Caki2 (cell line): ENCODE measurements around the gene USP30. TPM values are rescaled to one million over a fixed set of nuclear protein-coding genes. Genes with fewer than 3 reads are reported as not detected.
A peak's percentile ranks its signal among the peaks of the same experiment; 100 is the strongest.
"Not testable (repeated sequence)": the region's sequence is repeated elsewhere in the genome, so short reads cannot be mapped to it uniquely, and the experiment has no call there.

Source experiments
- DNase-seq: peaks from one replicate; pipeline ENCODE4 v3.0.0-alpha.2; 2015; ENCODE audit warnings: low read depth
- in situ Hi-C: cut with HindIII; loops from 2 replicates; pipeline ENCODE4 v1.10.0; 2016; ENCODE audit warnings: low sequenced_read_pairs, low pct_unique_long_range_greater_than_20kb, mixed read lengths
- total RNA-seq: library from RNA; depleted of rRNA; stranded (reverse); fragments of >200 nt; shearing (Covaris generic); gene quantifications from 2 replicates; pipeline ENCODE4 v1.2.3, GENCODE V29; 2014; ENCODE audit warnings: low replicate concordance; rRNA removed

The USP30 gene, protein sequence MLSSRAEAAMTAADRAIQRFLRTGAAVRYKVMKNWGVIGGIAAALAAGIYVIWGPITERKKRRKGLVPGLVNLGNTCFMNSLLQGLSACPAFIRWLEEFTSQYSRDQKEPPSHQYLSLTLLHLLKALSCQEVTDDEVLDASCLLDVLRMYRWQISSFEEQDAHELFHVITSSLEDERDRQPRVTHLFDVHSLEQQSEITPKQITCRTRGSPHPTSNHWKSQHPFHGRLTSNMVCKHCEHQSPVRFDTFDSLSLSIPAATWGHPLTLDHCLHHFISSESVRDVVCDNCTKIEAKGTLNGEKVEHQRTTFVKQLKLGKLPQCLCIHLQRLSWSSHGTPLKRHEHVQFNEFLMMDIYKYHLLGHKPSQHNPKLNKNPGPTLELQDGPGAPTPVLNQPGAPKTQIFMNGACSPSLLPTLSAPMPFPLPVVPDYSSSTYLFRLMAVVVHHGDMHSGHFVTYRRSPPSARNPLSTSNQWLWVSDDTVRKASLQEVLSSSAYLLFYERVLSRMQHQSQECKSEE
- 4.6 and 12.2 TPM in 2 replicates for total RNA-seq

DNA sequence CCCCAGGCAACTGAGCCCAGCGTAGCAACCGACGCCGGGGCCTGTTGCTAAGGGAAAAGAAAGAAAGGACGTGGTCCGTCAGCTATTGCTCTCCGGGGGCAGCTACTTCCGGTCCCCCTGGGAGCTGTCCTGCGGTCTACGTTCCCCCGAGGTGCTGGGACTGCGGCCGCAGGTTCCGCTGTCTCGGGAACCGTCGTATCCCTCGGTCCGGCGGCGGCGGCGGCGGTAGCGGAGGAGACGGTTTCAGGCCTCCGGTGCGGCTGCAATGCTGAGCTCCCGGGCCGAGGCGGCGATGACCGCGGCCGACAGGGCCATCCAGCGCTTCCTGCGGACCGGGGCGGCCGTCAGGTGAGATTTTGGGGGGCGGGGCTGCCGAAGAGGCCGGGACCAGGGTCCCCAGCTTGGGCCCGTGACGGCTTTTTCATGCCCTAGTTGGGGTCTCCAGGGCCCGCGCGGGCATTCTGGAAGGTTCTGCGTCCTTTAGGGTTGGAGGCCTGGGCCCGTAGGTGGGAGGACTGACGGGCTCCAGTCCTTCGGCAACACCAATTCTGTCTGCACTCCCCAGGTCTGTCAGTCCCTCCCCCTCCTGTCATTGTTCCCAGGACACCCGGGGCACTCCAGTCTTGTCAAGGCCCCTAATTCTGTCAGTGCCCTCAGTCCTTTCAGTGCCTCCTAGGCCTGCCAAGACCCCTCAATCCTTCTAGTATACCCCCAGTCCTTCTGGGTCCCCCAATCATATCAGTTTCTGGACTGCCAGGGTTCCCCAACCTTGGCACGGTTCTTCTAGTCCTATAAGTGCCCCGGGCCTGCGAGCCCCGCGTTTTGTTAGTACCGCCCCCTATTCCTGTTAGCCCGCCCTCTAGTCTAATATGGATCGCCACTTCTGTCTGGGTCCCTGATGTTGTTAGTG, at the start of gene USP30:
Gene USP30 (plus strand): TSS at position 163 of the 910 bp plus-strand sequence. CDS start 103 bp downstream, at position 266.
- DNase-seq, result peak; percentile 64
- in situ Hi-C loops, result no loop called here

DNA sequence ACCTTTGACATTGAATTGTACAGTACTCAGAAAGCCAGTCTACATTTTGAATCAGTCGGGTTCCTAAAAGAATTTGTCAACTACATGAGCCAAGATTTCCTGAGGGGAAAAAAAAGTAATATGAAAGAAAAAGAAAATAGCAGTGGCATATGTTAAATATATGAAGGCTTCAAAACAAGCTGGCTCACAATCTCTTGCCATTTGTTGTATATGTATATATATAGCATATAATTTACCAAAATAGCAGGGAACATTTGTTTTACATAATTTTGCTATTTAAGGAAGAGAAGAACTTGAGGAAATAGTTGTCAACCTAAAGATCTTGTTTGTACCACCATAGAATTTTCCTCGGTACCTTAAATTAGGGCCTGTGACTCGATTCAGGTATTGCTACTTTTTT, 48.4 kb upstream of the USP30 start:
- no peak for DNase-seq
- in situ Hi-C loops, result no loop called here

DNA sequence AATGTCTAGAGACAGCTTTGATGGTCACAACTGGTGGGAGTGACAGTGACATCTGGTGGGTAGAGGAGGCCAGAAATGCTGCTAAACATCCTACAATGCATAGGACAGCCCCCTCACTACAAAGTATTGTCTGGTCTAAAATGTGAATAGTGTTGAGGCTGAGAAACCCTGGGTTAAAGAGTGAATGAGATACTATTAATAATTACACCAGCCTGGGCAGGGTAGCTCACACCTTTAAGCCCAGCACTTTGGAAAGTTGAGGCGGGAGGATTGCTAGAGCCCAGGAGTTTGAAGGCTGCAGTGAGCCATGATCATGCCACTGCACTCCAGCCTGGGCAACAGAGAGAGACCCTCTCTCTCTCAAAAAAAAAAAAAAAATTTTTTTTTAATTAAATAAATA, 42.6 kb upstream of the USP30 start:
- no peak for DNase-seq
- in situ Hi-C loops, result no loop called here

DNA sequence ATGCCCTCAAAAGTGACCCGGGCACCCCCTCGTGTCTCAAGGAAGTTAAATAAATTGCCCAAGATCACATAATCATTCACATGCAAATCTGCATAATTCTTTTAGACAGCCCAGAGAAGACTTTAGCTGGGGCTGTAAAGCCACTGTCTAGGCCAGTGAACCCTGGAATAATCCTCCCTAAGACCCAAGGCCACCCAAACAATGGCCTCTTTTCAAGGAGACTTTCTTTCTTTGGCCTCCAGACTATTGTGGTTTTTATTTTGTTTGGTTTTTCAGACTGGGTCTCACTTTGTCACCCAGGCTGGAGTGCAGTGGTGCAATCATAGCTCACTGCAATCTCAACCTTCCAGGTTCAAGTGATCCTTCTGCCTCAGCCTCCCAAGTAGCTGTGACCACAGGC, 42.1 kb upstream of the USP30 start:
- in situ Hi-C loops, result no loop called here
- DNase-seq, result no peak

DNA sequence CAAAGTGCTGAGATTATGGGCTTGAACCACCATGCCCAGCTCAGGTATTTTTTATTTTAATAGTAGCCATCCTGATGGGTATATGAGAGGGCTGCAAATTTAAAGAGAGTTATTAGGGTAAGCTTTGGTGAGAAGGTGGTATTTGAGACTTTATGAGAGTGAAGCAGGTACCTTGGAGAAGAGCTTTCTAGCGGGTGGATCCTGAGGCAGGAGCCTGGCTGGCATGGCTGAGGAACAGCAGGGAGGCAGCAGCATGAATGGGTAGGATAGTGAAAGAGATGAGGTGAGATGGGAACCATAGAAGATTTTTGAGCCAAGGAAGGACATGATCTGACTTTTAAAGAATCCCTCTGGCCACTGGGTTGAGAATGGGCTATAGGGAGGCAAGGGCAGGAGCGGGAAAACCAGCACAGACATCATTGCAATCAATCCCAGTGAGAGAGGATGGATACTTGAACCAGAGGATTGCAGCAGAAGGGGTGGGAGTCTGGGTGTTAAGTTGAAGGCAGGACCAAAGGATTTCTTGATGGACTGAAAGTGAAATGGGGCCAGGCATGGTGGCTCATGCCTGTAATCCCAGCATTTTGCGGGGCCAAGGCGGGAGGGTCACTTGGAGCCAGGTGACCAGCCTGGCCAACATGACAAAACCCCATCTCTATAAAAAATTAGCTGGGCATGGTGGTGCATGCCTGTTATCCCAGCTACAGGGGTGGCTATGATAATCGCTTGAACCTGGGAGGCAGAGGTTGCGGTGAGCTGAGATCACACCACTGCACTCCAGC, 37.2 kb upstream of the USP30 start:
- DNase-seq, result no peak
- in situ Hi-C loops, result no loop called here

DNA sequence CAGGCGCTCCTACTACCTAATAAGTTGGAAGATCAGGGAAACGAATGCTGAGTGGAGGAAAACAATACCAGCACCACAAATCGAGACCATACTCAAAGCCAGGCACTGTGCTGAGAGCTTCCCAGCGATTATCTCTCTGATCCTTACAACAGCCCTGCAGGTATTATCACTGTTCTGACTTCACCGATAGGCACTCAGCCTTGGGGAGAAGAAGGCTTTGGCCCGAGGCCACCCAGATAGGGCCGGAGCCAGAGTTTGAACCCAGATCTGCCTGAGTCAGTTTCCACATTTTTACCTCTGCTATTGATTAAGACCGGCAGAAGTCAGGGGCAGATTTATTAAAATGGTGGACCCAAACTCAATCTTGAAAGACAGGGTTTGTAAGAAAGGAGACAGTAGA, 36.4 kb upstream of the USP30 start:
- in situ Hi-C loops, result no loop called here
- no peak for DNase-seq

DNA sequence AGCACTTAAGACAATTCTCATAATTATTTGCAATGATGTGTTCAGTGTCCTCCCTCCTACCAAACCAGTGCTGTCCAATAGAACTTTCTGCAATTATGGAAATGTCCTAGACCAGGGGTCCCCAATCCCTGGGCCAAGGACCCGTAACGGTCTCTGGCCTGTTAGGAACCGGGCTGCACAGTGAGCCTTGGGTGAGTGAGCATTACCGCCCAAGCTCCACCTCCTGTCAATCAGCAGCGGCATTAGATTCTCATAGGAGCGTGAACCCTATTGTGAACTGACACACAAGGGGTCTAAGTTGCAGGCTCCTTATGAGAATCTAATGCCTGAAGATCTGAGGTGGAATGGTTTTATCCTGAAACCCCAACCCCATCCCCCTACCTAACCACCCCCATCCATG, 35.4 kb upstream of the USP30 start:
- DNase-seq, result no peak
- in situ Hi-C loops, result no loop called here

DNA sequence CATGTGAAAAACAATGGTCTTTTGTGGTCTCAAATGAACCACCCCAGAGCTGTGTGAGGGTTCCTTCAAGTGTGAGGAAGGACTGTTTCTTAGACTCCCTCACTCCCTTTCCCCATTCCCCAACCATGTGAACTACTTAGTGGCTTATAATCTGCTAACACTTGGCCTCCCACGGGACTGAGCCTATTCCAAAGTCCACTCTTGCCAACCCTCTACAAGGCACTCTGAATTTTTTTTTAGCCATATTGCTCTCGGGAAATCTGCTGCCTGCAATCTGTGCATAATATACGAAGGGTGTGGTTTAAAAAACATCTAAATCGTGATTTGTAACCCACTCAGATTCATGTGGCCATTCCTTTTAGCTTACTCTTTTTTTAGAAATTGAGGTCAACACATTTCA, 34.1 kb upstream of the USP30 start:
- no peak for DNase-seq

DNA sequence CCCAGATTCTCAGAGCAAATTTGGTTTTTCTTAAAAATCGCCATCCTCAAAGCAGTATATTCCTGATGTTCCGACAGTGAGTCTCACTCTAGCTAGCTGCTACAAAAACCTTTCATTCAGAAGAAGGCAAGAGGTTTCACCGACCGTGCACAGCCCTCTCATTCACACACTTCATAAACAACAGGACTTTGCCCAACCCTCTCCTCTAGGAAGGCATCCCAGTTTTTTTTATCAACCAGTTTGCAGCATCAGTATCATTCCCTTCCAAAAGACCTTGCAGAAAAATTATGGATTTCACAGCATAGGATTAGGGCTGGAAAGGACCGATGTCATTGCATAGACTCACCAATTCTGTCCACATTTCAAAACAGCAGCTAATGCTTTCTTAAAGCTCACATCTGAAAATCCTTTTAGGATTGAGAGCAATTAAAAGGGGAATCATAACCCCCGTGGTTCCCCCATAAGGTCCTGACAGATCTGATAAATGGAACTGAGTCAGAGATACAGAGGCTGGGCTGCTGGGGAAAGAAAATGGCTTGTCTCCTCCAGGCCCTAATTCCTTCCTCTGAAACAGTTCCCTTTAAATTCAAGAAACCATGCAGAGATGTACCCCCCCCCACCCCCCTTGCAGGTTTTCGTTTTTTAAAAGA, 32.1 kb upstream of the USP30 start:
- in situ Hi-C loops, result no loop called here
- DNase-seq, result no peak

More for the DNA sequence above, 34.1 kb upstream of the USP30 start:
- in situ Hi-C loops, result no loop called here

DNA sequence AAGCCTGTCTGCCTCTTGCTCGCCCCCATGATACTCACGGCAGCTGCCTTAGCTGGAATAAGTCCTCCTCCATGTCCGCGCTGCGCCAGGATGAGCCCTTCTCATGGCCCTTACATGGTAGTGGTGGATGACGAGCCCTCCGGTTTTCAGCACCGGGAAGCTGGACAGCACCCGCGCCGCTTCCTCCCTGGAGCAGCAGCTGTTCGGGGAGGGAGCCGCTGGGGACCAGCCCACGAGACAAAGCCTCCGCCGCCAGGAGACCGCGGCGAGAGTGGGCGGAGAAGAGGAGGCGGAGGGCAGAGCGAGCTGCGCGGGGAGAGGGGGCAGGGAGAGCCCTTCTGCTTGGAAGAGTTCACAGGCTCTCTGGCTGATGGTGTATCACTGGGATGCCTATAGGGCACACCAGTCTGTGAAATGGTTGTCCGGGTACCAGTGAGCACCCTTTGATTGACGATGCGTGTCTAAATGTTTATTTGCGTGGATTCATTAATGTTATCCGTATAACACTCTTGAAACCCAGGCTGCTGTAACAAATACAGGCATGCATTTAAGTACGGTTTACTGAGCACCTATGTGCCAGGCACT, 31.5 kb upstream of the USP30 start, which contains the start of gene SVOP:
Gene SVOP (minus strand): TSS at position 273 of the 585 bp plus-strand sequence. CDS start 200 bp downstream, at position 73.
- in situ Hi-C loops, result no loop called here
- peak; percentile 90 for DNase-seq

DNA sequence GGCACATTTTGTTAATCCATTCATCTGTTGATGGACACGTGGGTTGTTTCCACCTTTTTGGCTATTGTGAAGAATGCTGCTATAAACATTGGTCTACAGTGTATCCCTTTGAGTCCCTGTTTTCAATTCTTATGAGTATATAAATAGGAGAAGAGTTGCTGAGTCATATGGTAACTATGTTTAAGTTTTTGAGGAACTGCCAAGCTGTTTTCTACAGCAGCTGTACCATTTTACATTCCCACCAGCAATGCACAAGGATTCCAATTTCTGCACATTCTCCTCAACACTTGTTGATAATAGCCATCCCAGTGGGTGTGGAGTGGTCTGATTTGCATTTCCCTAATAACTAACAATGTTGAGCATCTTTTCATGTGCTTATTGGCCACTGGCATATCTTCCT, 24.6 kb upstream of the USP30 start:
- in situ Hi-C loops, result no loop called here

DNA sequence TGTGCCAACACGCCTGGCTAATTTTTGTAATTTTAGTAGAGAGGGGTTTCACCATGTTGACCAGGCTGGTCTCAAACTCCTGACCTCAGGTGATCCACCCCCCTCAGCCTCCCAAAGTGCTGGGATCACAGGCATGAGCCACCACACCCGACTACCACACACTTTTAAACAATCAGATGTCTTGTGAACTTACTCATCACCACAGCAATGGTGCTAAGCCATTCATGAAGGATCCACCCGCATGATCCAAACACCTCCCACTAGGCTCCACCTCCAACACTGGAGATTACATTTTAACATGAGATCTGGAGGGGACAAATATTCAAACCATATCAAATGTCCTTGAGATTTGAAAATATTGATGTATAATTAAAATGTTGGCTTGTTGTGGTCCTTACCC, 23.8 kb upstream of the USP30 start:
- DNase-seq, in situ Hi-C loops: not testable (repeated sequence)

More for the DNA sequence above, 24.6 kb upstream of the USP30 start:
- DNase-seq, result no peak

DNA sequence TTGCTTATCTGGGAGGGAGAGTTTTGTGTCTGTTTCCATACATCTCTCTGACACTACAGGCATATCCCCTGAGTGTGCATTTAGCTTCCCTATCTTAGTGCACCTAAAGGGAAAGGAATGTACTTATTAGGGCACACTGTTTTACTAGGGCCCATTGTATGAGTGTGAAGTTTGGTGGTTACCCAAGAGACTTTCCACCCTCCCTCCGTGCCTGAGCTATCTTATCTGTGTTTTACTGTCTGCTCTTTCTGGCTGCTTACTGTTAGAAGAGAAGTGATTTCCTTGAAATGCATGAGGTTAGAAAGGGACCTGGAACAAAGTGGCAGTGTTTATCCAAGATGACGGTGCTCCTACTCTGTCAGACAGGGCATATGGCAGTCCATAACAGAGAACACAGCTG, 23.0 kb upstream of the USP30 start:
- in situ Hi-C loops, result no loop called here
- no peak for DNase-seq

DNA sequence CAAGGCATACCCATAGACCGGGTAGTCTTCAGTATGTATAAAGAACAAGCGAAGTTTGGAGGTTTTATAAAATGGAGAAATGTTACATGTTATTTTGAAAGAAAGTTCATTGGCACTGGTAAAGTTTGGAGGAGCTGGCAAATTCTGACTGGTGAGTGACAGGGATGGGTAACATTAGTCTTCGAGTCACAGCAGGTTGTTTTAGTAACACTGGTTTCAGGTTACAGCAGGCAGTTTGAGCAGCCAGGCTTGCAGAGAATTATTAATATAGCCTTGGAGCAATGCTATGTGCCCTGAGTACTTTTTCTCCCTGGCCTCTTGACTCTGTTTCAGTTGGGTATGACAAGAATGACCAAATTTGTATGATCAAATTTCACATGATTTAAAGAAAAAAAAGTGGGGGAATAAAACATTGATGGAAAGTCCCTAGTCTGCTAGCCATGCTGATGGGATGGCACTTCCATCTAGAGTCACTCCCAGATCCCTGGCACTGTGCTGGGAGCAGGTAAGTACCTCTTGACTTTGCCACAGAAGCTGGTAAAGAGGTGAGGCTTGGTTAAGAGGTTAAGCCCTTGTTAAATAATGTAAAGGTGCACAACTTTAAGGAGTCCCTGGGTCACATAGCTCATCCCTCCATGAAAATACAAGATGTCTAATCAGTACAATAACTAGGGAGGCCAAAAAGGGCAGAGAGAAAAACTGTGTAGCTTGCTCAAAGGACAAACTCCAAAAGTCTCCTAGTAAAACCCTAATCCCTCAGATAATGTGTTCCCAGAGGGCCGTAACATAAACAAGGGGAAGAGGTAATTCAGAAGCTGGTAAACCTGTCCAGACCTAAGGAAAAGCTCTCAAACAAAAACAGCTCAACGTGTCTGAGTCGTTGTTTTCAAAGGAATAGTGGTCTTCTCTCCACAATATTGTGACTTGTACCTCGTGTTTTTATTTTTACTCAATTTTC, 18.9 kb upstream of the USP30 start:
- in situ Hi-C loops, result no loop called here
- DNase-seq, result no peak

DNA sequence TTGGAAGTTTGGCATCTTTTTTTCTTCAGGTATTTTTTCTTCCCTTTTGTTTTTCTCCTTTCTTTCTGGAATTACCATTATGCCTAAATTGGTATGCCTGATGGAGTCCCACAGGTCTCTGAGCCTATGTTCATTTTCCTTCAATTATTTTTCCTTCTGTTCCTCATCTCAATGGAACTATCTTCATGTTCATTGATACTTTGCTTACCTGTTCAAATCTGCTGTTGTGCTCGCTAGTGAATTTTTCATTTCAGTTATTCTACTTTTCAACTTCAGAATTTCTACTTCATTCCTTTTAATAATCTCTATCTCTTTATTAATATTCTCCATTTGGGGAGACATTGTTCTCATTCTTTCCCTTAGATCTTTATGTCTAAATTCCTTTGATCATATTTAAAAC, 15.4 kb upstream of the USP30 start:
- no peak for DNase-seq
- in situ Hi-C loops, result no loop called here

DNA sequence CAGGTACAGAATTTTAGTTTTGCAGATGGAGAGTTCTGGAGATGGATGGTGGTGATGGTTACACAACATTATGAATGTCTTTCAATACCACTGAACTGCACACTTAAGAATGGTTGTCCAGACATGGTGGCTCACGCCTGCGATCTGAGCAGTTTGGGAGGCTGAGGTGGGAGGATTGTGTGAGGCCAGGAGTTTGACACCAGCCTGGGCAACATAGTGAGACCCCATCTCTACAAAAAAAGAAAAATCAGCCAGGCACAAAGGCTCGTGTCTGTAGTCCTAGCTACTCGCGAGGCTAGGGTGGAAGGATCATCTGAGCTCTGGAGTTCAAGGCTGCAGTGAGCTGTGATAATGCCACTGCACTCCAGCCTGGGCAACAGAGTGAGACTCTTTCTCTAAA, 8.1 kb upstream of the USP30 start:
- no peak for DNase-seq
- in situ Hi-C loops, result no loop called here
